GM13977 (cell line): ENCODE results near the gene USF1.
"Not testable (repeated sequence)": the region's sequence is repeated elsewhere in the genome, so short reads cannot be mapped to it uniquely, and the experiment has no call there.

ENCODE experiments used
- DNase-seq: peaks from one replicate; pipeline ENCODE4 v3.0.0; 2012; ENCODE audit warnings: low spot score
- CTCF ChIP-seq: IDR thresholded peaks from 2 replicates; pipeline ENCODE4 v1.5.1; 2012; ENCODE audit warnings: mild to moderate bottlenecking, control low read depth; ENCODE audit not compliant: insufficient read depth; ENCODE audit errors: extremely low read depth, missing control alignments
- in situ Hi-C: fragments of 300-500 bp; cut with MboI; formaldehyde crosslinking; loops from one replicate; pipeline ENCODE4 v1.12.0; 2022; ENCODE audit warnings: low sequenced_read_pairs, low pct_unique_long_range_greater_than_20kb, mixed read lengths, inconsistent platforms; ENCODE audit not compliant: unreplicated experiment

Gene USF1

GRCh38 chr1:160997323-160998038, 48.3 kb downstream of the USF1 start:
- in situ Hi-C loops: no loop called here

GRCh38 chr1:160996178-160996577, 49.6 kb downstream of the USF1 start:
- no peak for DNase-seq
- no peak for TF ChIP-seq CTCF
- in situ Hi-C loops: no loop called here

More at GRCh38 chr1:160997323-160998038, 48.3 kb downstream of the USF1 start:
- DNase-seq: peak; percentile 62
- peak; percentile 73 for TF ChIP-seq CTCF

DNA sequence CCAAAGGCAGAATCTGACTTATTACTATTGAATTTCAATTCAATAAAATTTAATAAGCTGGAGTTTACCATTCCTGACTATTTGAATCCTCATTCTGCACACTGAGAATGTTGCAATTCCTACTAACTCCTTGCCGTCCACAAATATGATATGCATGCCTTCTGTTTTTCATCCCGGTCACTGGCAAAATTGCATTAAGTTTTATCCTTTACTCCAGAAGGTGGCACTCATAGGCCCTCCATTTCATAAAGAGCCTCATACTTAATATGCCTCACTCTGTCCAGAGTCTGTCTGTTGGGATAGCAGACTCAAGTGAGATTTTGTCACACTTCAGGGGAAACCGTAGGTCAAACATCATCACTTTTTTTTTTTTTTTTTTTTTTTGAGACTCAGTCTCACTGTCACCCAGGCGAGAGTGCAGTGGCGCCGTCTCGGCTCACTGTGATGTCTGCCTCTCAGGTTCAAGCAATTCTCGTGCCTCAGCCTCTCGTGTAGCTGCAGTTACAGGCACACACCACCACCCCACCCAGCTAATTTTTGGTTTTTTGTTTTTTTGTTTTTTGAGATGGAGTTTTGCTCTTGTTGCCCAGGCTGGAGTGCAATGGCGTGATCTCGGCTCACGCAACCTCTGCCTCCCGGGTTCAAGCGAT, 52.1 kb downstream of the USF1 start:
- no peak for DNase-seq
- TF ChIP-seq CTCF: peak; percentile 37
- in situ Hi-C loops: no loop called here

DNA sequence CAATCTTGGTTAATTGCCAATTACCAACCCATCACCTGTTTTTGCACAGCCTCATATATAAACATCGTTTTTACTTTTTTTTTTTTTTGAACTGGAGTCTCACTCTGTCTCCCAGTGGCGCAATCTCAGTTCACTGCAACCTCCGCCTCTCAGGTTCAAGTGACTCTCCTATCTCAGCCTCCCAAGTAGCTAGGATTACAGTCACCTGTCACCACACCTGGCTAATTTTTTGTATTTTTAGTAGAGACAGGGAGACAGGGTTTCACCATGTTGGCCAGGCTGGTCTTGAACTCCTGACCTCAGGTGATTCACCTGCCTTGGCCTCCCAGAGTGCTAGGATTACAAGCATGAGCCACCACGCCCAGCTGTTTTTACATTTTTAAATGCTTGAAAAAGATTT, 53.7 kb downstream of the USF1 start:
- in situ Hi-C loops, DNase-seq: not testable (repeated sequence)
